Subcutaneous abdominal adipose tissue (tissue), 5 donors: Measurements from ENCODE around the gene LASP1NB.
A peak's percentile ranks its signal among the peaks of the same experiment; 100 is the strongest.

Experiments
- H3K27ac ChIP-seq: one replicate; pipeline ENCODE4 v1.7.0; 2013; ENCODE audit warnings: low read depth, mild to moderate bottlenecking, inconsistent platforms, low read length, moderate library complexity
- H3K27me3 ChIP-seq, 5 donors: one replicate each; pipeline ENCODE4 v1.7.0; 2013; ENCODE audit warnings: low read length in 5 of 5, inconsistent platforms in 1 of 5; ENCODE audit not compliant: control insufficient read depth in 5 of 5, insufficient read depth in 4 of 5
- H3K36me3 ChIP-seq, 5 donors: one replicate each; pipeline ENCODE4 v1.7.0; 2013; ENCODE audit warnings: low read length in 5 of 5; ENCODE audit not compliant: control insufficient read depth in 5 of 5, insufficient read depth in 5 of 5
- H3K4me1 ChIP-seq, 5 donors: one replicate each; pipeline ENCODE4 v1.7.0; 2013; ENCODE audit warnings: low read length in 5 of 5, mild to moderate bottlenecking in 3 of 5, moderate library complexity in 1 of 5; ENCODE audit not compliant: control insufficient read depth in 5 of 5, insufficient read depth in 5 of 5
- H3K4me3 ChIP-seq, 5 donors: one replicate each; pipeline ENCODE4 v1.7.0; 2013; ENCODE audit warnings: low read length in 5 of 5, low read depth in 1 of 5
- H3K9ac ChIP-seq, 5 donors: one replicate each; pipeline ENCODE4 v1.7.0; 2013; ENCODE audit warnings: low read length in 5 of 5, mild to moderate bottlenecking in 4 of 5, moderate library complexity in 3 of 5
- H3K9me3 ChIP-seq, 5 donors: one replicate each; pipeline ENCODE4 v1.7.0; 2013; ENCODE audit warnings: low read length in 5 of 5; ENCODE audit not compliant: control insufficient read depth in 5 of 5
- donor health status: healthy.
- donor health status: healthy.
- donor health status: healthy.
- donor health status: healthy.
- donor health status: healthy.

Gene LASP1NB

GRCh38 chr17:38914741-38915638 is 10.4 kb upstream of the LASP1NB start:
- H3K4me1 ChIP-seq, result peaks cover 14 to 56% (median 45%) of the 10 kb centered on the region in 5 donors
- no peaks in the 10 kb centered on the region for H3K27me3 ChIP-seq
- H3K27ac ChIP-seq, result no peak overlapping the region
- no peaks in the 10 kb centered on the region for H3K9me3 ChIP-seq
- no peak overlapping the region for H3K4me3 ChIP-seq
- peaks cover 0 to 83% (median 68%) of the 10 kb centered on the region in 5 donors for H3K36me3 ChIP-seq
- H3K9ac ChIP-seq, result no peak overlapping the region

- Histone ChIP-seq H3K9me3 (no peaks in the 10 kb centered on the region), H3K9ac (no peak overlapping the region), H3K27me3 (no peaks in the 10 kb centered on the region), H3K4me1 (peaks cover 14 to 62% (median 51%) of the 10 kb centered on the region in 5 donors), H3K4me3 (no peak overlapping the region), H3K36me3 (peaks cover 0 to 88% (median 72%) of the 10 kb centered on the region in 5 donors), H3K27ac (no peak overlapping the region)
Observed at GRCh38 chr17:38915639-38915995, 9.8 kb upstream of the LASP1NB start.

- Histone ChIP-seq H3K27me3 (no peaks in the 10 kb centered on the region), H3K9me3 (no peaks in the 10 kb centered on the region), H3K4me3 (no peak overlapping the region), H3K9ac (no peak overlapping the region), H3K27ac (no peak overlapping the region), H3K36me3 (peaks cover 0 to 79% (median 66%) of the 10 kb centered on the region in 5 donors), H3K4me1 (peaks cover 14 to 69% (median 58%) of the 10 kb centered on the region in 5 donors)
Observed at GRCh38 chr17:38916771-38917170, 8.6 kb upstream of the LASP1NB start.

- H3K27me3 ChIP-seq, result no peaks in the 10 kb centered on the region
- H3K9me3 ChIP-seq, result no peaks in the 10 kb centered on the region
- no peak overlapping the region for H3K9ac ChIP-seq
- no peak overlapping the region for H3K27ac ChIP-seq
- peaks cover 0 to 79% (median 66%) of the 10 kb centered on the region in 5 donors for H3K36me3 ChIP-seq
- peaks cover 14 to 69% (median 58%) of the 10 kb centered on the region in 5 donors for H3K4me1 ChIP-seq
- H3K4me3 ChIP-seq, result no peak overlapping the region
Observed at GRCh38 chr17:38917259-38917658, 8.2 kb upstream of the LASP1NB start.

- H3K4me3 ChIP-seq, result no peak overlapping the region
- no peaks in the 10 kb centered on the region for H3K27me3 ChIP-seq
- no peak overlapping the region for H3K9ac ChIP-seq
- no peaks in the 10 kb centered on the region for H3K9me3 ChIP-seq
- H3K27ac ChIP-seq, result no peak overlapping the region
- peaks cover 13 to 69% (median 58%) of the 10 kb centered on the region in 5 donors for H3K4me1 ChIP-seq
- H3K36me3 ChIP-seq, result peaks cover 0 to 71% (median 63%) of the 10 kb centered on the region in 5 donors
Observed at GRCh38 chr17:38918129-38918913, 7.1 kb upstream of the LASP1NB start.

GRCh38 chr17:38918916-38919315 is 6.5 kb upstream of the LASP1NB start:
- H3K4me1 ChIP-seq, result peaks cover 13 to 69% (median 61%) of the 10 kb centered on the region in 5 donors
- no peak overlapping the region for H3K9ac ChIP-seq
- no peaks in the 10 kb centered on the region for H3K27me3 ChIP-seq
- H3K27ac ChIP-seq, result no peak overlapping the region
- H3K36me3 ChIP-seq, result peaks cover 0 to 68% (median 62%) of the 10 kb centered on the region in 5 donors
- no peaks in the 10 kb centered on the region for H3K9me3 ChIP-seq
- H3K4me3 ChIP-seq, result no peak overlapping the region

DNA sequence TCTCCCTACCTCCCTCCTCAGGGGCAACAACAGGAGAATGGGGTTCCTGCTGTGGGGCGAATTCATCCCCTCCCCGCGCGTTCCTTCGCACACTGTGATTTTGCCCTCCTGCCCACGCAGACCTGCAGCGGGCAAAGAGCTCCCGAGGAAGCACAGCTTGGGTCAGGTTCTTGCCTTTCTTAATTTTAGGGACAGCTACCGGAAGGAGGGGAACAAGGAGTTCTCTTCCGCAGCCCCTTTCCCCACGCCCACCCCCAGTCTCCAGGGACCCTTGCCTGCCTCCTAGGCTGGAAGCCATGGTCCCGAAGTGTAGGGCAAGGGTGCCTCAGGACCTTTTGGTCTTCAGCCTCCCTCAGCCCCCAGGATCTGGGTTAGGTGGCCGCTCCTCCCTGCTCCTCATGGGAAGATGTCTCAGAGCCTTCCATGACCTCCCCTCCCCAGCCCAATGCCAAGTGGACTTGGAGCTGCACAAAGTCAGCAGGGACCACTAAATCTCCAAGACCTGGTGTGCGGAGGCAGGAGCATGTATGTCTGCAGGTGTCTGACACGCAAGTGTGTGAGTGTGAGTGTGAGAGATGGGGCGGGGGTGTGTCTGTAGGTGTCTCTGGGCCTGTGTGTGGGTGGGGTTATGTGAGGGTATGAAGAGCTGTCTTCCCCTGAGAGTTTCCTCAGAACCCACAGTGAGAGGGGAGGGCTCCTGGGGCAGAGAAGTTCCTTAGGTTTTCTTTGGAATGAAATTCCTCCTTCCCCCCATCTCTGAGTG is 5.9 kb upstream of the LASP1NB start:
- Histone ChIP-seq H3K9ac (no peak overlapping the region), H3K27me3 (no peaks in the 10 kb centered on the region), H3K4me3 (no peak overlapping the region), H3K9me3 (no peaks in the 10 kb centered on the region), H3K36me3 (peaks cover 0 to 62% (median 56%) of the 10 kb centered on the region in 5 donors), H3K4me1 (peaks cover 9 to 64% (median 56%) of the 10 kb centered on the region in 5 donors), H3K27ac (peak overlapping the region; percentile 54)

- Histone ChIP-seq H3K27ac (peak overlapping the region; percentile 54), H3K9ac (peak overlapping the region in 1 of 5 donors; percentile 24), H3K4me1 (peaks cover 7 to 55% (median 48%) of the 10 kb centered on the region in 5 donors)
Observed at GRCh38 chr17:38920374-38921291, 4.8 kb upstream of the LASP1NB start.

More at GRCh38 chr17:38920374-38921291, 4.8 kb upstream of the LASP1NB start:
- H3K9me3 ChIP-seq, result no peaks in the 10 kb centered on the region
- no peaks in the 10 kb centered on the region for H3K27me3 ChIP-seq
- H3K36me3 ChIP-seq, result peaks cover 0 to 51% (median 45%) of the 10 kb centered on the region in 5 donors
- no peak overlapping the region for H3K4me3 ChIP-seq
